Right renal pelvis (tissue), 4 donors: ENCODE measurements around the gene SLC12A3. TPM values are rescaled to one million over a fixed set of nuclear protein-coding genes. Genes with fewer than 3 reads are reported as not detected.

Source experiments
- DNase-seq, 4 donors: peaks; one replicate each; pipeline ENCODE4 v3.0.0-alpha.2; 2013; ENCODE audit warnings: low read depth in 4 of 4, low spot score in 3 of 4, missing footprints in 1 of 4
- polyA plus RNA-seq, 4 donors: library from polyadenylated mRNA; unstranded; fragments of 120-200 nt; gene quantifications; one replicate each; pipeline ENCODE4 v1.2.1, GENCODE V29; 2013; ENCODE audit not compliant: insufficient read length in 4 of 4

The SLC12A3 gene
- polyA plus RNA-seq, 4 donors, result 36.4 to 58.0 (median 44.9) TPM

DNA sequence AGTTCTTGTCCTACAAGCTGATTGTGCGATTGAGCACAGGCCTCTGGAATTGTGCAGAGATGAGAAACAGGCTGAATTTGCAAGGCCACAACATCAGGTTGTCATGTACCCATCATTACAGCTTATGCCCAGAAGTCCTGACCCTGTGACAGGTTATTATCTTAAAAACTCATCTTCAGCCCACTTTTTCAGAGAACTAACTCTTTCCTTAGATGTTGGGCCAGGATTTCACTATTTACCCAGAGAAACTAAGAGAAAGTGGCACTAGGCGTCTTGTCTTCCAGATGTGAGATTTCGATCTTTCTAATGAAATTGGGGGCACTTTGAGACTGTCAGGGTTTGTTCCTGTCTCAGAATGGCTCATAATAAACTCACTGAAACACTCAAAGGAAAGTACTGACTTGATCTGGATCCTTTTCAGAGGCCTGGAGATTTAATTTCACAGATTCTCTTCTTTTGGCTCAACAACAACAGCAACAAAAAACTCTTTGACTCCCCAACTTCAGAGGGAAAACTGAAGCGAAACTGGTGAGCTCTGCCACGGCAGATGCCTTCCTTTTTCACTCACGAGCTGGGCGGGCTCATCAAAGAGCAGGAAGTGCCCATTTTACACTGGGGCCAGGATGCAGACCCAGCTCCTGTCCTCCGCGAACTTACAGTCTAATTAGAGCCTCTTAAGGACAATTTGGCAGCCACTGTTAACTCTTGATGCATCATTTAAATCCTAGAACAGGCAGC, 17.7 kb upstream of the SLC12A3 start:
- no peak for DNase-seq

DNA sequence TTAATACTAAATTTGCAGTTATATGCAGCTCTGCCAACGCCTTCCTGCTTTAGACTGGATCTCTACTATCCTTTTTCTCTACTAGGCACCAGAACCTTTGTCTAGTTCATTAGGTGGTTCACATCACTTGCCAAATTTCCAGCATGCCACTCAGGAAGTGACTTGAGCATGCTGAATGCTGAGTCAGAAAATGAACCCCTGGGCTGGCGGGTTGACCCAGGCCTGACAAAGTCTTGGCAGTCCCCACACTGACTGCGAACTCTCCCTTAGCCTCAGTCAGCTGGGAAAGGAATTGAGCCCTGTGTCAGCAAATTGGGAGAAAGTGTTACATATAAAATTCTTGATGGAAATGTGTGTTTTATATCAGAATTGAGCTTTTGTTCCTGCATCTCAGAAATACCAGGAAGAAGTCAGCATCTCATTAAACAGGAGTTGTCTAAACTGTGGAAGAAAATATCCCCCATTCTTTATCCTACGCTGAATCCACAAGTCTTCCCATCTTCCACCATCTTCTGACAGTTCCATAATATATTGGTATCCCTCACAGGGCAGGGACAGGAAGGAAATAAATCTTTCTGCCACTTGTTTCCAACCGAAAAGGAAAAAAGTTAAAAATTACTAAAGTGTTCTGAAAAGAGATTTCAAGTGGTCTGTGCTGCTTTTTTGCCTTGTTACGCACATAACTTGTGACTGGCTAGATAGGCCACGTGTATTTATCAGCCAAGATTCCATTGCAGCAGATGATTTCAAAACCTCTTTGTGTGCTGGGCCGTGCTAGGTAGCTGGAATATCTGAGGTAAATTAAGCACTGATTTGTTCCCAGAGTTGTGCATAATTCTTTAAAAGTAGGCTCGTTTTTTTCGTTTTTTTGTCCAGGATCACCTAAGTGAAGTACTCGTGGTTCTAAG, 16.7 kb upstream of the SLC12A3 start:
- DNase-seq, result no peak

DNA sequence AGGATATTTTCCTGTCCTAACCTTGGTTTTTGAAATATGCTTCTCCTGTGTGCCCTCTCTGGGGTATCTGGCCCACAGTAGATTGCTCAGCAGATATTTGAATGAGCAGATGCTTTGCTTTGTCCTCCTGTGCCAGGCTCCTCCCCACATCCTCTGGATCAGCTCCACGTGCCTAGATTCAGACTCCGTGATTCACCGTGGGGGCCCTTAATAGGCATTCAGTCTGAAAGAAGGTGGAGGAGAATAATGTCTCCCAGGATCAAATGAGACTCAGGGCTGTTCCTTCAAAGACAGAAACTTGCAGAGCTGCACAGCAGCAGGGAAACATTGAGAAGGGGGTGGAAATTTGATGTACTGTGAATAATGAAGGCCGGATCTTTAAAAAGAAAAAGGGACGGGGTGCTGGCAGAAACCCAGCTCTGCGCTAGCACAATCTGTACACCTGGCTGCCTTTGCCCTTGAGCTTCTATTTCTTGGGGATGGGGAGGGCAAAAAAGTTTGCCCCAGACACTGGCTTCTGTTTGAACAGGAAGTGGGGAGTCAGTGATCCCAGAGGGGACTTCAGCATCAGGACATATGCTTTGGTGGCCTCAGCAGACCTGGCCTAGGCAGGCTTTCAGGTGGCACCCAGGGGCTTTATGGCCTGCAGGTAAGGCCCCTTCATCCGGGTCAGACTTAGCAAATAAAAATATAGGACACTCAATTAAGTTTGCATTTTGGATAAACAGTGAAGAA, 15.9 kb upstream of the SLC12A3 start:
- DNase-seq, result no peak

DNA sequence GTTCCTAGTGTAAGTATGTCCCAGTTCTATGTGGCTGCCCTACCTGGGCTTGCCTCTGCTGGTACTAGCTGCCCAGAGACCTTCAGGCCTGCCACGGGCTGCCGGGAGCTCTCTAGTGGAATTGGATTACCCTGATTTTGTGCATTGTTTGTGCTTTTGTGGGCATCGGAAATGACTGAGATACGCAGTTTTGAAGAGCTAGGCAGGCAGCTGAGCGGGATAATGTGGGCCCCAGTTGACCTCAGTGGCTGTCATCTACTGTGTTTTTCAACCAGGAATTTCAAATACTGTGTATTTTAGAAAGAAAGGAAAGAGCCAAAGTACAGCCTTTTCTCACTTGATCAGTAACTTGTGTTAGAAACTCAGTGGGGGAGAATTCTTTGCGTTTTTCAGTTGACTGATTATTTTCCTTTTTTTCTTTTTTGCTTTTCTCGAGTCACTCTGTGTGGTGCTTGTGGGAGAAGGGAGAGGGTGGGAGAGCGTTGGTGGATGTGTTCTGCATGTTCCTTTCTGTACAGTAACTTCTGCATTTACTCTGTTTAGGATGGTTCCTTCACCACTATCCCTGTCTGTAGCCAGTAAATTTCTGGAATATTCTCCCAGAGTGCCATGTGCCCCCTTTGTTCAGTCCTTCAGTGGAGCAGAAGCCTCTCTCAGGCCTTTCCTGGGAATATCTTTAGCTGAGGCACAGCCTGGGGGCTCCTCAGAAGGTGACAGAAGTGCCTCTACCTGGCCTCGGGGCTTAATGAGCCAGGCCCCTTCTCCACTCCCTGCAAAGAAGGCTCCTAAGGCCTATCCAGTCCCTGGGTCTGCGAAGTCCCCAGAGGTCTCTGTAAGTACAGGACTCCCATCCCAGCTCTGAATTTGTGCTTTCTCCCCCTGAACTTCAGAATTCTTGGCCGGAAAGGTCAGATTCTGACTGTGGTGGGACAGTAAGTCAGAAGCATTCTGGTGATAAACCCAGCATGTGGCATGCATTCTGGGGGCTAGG, 15.0 kb upstream of the SLC12A3 start:
- no peak for DNase-seq

DNA sequence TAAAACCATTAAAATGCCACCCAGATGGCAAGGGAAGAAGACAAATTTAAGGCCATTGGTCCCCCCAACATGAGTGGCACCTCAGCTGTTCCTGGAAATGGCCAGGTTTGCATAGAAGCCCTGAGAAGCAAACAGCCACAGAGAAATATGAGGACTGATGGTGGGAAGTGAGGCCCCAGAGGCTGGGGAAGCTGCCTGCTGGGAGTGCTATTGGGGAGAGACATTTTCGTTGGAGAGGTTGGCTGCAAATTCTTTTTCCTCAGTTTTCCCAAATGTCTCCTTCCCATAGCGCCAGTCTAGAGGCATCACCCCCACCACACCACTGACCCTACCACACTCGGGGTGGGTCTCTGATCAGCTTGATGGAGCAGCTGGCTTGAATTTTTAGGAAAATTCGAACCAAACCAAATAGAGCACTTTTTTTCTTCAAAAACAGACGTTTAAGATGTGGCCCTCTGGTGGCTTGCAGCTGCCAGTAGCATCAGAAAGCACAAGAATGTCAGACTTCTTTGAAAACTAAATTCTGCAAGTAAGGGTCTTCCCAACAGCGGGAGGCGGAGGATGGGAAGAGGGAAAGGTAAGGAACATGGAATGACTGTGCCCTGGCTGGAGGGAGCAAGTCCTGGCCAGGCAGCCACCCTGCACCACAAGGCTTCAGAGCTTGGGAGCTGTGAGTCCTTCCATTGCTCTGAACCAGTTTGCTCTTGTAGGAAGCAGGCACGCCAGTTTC, 13.2 kb upstream of the SLC12A3 start:
- DNase-seq, result no peak

DNA sequence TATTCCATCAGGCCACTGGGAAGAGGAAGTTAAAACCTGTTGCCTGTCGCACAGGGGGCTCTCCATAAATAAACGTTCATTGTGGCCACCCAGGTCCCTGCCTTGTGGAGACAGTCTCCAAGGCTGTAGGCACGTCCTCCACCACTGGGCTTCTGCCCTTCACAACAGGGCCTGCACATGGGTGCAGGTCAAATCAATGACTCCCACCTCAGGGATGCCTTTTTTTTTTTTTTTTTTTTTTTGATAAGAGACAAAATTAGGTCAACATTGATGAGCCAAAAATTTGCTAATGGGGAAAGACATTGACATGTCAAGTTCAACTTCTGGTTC, 12.6 kb upstream of the SLC12A3 start:
- DNase-seq, result no peak

DNA sequence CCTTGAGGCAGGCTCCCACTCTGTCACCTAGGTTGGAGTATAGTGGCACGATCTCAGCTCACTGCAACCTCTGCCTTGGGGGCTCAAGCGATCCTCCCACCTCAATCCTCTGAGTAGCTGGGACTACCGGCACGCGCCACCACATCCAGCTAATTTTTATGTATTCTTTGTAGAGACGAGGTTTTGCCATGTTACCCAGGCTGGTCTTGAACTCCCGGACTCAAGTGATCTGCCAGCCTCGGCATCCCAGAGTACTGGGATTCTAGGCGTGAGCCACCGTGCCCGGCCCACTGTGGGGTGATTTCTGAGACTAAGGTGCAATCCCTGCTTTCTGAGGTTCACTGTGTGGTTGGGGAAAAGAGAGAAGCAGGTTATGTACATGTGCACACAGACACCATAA, 12.0 kb upstream of the SLC12A3 start:
- no peak for DNase-seq

DNA sequence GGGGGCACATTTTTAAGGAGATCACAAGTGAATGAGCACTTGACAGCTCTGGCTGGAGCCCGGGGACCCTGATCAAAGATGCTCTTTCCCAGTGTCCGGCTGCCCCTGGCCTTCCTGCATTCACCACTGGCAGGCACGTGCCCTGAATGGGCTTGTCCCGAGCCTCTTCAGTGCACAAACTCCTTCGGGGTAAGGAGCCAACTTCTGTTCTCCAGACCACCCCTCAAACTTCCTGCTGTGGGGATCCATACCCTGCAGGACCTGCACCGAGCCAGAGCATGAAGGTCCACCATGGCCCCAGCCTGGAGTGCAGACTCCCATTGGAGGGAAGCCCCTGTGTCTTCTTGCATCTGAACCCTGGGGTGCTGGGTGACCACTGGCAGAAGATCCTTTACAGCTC, 9.8 kb upstream of the SLC12A3 start:
- DNase-seq, result no peak

DNA sequence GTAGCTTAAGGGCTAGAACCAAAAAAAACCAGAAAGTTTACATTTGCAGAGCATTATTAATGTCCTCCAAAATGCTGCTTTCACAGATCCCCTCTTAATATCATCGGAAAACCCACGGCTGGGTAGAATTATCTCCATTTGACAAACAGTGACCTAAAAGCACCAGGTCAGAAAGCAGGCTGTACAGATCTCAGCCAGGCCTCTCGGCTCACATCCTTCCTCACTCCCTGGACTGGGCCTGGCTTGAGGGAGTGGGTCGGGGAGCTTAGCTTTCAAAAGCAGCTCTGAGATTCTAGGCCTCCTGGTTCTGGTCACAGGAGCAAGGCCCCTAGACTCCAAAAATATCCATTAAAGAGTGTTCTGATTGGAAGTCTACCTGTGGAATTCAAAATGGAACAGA, 9.1 kb upstream of the SLC12A3 start:
- DNase-seq, result no peak

DNA sequence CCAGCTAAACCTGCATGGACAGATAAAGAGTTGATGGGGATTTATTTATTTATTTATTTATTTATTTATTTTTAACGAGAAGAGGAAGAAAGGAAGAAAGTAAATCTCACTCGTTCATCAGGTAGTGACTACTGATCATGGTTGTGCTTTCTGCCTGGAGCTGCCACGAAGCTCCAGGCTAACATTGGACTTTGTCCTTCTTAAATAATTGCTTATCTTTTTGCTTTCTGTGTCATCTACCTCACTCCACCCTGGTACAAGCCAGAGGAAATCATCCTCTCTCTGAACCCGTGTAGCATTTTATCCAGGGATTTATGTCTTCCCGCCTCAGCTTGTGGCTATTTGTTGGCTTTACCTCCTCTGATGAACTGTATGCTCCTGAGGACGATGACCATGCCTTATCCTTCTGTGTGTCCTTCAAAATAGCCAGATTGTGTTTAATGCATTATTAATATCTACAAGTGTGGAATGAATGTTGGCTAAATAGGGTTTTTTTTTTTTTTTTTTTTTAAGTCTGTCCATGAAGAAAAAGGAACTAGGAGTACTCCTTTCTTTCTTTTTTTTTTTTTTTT, 8.0 kb upstream of the SLC12A3 start:
- DNase-seq, result no peak

DNA sequence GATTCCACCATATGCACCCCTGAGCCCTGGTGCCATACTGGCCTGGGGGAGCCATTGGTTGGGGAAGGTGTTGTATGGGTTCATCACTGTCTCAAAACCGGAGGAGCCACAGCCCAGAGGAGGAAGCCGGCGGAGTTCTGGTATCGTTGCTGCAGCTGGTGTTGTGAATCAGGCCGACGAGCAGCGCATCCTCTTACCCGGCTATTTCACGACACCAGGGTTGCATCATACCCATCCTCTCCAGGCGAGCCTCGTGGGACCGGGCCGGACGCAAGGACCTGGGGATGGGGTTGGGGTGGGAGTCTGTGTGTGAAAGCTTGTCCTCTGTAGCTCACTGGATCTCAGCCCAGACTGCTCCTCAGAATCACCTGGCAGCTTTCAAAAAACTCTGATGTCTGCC, 6.6 kb upstream of the SLC12A3 start:
- DNase-seq, result no peak

DNA sequence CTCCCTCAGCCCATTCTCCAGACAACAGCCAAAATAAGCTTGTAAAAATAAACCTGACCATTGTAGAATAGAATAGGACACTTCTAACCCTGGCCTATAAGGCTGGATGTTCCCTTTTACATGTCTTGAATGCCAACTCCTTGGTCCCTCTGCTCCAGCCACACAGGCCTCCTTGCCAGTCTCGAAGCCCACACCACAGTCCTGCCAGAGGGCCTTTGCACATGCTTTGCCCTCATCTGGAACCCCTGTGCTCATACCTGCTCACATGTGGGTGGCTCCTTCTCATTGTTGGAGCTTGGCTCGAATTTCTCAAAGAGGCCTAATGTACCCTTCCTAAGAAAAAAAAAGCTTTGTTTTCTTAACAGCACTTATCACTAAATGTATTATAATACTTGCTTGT, 5.4 kb upstream of the SLC12A3 start:
- no peak for DNase-seq

DNA sequence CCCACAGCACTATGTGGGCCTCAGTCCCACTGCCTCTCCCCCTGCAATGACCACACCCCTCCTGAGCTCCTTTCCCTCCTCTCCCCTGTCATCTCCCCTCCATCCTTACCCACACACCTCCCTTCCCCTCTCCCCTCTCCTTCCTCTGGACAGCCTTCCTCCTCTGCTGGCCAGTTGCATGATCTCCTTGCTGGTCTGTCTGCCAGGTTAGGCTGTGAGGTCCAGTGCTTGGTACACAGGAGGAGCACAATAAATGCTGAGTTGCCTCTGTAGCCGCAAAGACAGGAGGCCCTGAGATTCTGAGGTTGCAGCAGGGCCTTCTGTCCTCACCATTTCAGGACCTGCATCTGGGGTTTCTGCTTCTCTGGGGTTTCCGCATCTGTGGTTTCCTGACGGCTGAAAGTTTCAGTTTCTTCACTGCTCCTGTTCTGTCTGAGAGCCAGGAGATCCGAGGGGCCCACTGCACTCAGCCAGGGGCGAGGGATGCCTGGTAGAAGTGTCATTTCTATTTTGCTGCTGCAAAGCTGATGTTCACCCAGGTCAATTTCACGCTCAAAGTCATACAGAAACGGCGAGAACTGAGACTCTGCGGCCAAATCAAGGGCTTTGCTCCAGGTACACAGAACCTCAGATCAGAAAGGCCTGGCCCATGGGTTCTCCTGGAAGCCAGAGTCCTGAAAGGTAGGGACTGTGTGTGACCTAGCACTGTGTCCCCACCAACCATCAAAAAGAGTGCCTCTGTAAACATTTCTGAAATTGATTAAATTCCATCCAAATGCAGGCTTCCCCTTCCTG, 4.6 kb upstream of the SLC12A3 start:
- no peak for DNase-seq

DNA sequence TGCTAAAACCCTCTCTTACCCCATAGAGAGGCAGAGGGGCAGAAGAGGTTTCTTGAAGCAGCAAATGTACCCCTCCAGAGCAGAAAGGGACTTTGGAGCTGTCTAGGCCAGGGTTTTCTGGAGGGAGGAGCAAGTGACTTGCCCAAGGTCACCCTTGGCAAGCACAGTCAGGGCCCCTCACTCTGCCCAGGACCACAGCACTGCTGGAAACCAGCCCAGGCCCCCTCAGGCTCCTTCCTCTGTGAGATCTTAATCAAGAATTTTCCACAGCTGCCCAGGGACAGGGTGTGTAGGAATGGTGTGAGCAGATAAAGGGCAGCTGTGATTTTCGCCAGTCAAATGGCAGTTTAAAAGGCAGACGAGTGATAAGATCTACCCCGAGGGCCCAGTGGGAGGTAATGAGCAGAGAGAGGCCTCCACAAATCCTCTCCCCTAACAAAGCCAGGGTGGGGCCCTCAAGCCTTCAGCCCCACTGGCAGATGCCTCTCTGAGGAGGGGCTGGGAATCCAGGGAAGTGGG, 3.9 kb upstream of the SLC12A3 start:
- no peak for DNase-seq

DNA sequence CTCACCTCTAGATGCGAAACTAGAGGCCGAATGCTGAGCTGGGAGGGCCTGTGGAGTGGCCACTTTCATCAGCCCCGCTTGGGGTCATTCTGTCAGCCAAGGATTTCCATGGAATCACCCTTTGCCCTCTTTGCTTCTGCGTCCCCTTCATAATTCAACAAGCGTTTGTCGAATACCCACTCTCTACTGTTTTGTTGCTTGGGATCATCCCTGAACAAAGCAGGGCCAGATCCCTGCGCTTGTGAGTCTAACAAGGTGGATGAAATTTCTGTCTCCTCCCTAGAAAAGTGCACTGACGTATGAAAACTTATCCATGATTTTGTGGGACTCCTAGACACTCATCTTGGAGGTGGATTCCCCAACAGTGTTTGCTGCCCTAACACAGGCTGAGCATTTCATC, 3.3 kb upstream of the SLC12A3 start:
- DNase-seq, result no peak

DNA sequence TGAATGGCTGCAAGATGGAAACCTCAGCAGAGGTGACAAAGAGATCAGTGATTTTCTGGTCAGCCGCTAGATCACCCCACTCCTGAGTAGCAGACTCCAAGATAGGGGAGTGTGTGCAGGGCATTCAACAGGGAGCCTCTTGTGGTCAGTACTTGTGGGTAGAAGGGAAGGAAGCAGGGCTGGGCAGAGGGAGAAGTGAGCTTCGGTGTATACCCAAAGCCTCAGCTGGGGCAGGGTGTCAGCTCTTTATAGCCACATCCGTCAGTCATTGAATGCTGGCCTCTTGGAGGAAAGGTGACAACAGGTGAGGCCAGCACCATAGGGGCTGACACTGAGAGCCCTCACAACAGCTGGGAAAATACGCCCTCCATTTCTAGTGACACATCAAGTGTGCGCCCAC, 2.2 kb upstream of the SLC12A3 start:
- no peak for DNase-seq

DNA sequence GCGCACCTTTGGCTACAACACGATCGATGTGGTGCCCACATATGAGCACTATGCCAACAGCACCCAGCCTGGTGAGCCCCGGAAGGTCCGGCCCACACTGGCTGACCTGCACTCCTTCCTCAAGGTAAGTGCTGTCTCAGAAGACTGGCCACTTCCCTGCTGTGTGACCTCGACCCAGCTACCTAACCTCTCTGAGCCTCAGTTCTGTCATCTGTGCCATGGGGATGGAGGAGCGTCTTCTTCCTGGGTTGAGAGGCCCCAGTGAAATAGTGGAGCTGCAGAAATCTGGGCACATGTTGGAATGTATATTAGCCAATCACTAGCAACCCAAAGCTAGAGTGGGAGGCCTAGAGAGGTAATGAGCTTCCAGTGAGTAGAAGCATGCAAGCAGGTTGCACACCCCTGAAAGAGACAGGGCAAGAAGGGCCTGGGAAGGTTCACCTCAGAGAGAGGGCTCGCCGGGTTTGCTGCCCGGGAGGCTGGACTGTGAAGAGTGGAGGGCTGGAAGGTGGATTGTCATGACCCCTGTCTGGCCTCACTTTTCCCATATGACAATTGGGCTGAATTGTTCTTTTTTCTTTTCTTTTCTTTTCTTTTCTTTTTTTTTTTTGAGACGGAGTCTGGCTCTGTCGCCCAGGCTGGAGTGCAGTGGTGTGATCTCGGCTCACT, 521 bp downstream of the SLC12A3 start:
- no peak for DNase-seq
